ENCODE data around the gene SORCS2. TPM values are rescaled to one million over a fixed set of nuclear protein-coding genes. Genes with fewer than 3 reads are reported as not detected.

The SORCS2 gene
- polyA plus RNA-seq, 3 donors: 0.46 to 0.55 TPM; not detected in 1

DNA sequence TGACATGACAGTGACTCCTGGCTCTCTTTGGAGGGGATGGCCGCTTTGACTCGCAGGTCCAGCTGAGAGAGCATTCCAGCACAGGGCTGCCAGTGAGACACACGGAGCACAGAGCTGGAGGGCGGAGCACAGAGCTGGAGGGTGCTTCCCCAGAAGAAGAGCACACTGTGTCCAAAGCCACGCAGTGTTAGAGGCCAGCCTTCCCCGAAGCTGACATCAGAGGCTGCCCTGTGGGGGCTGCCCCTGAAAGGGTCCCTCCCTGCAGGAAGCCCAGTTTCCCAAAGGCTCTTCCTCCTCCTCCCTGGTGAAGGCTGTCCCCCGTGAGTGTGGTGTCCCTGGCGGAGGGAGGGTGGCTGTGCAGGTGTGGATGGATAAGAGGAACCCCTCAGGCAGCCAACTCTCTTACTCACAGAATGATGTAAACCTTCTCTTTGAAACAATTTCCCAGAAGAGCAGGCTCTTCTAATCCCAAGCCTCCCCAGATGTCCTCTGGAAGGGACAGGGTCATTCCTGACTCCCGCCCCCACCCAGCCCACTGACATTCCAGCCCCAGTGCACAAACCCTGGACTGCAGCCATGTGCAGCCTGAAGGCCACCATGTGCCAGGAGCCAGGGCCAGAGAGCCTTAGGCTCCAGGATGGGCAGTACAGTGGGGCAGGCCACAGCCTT is 189.0 kb downstream of the SORCS2 start:
- Mint-ChIP-seq H3K4me3 (no peak overlapping the region), H3K36me3 (no peaks in the 10 kb centered on the region), H3K9me3 (peaks cover 6 to 26% (median 16%) of the 10 kb centered on the region in 7 donors), H3K4me1 (no peaks in the 10 kb centered on the region), H3K27me3 (ENCODE audit: low read depth in 3 of 3) (peaks cover 14 to 19% (median 18%) of the 10 kb centered on the region in 3 donors), H3K27ac (peak overlapping the region in 1 of 7 donors; percentile 40)
- no peaks in the 10 kb centered on the region for H3K4me1 ChIP-seq (ENCODE audit: control insufficient read depth in 1 of 2, insufficient read depth in 2 of 2, low read length in 2 of 2)
- peaks cover 0 to 9% of the 10 kb centered on the region in 2 donors for H3K27me3 ChIP-seq (ENCODE audit: control insufficient read depth in 2 of 2, insufficient read depth in 2 of 2, low read length in 2 of 2)
- no peaks in the 10 kb centered on the region for H3K36me3 ChIP-seq (replicated peaks in 1 of 2; ENCODE audit: control insufficient read depth in 1 of 2, insufficient read depth in 2 of 2, low read length in 2 of 2)
- peaks cover 15 to 18% of the 10 kb centered on the region in 2 donors for H3K9me3 ChIP-seq (replicated peaks in 1 of 2; ENCODE audit: control insufficient read depth in 1 of 2, insufficient read depth in 1 of 2, low read length in 2 of 2)
- no peak for DNase-seq
- no peak overlapping the region for H3K27ac ChIP-seq (ENCODE audit: low read depth in 1 of 2, low read length in 2 of 2)
- WGBS (ENCODE audit: insufficient coverage): 85% methylated on average over 6 of the region's 9 CpGs
- H3K79me2 ChIP-seq (ENCODE audit: insufficient read depth, low read length): no peaks in the 10 kb centered on the region
- H3K4me3 ChIP-seq (replicated peaks in 1 of 3; ENCODE audit: low read depth in 2 of 3, low read length in 3 of 3): no peak overlapping the region
- H4K20me1 ChIP-seq (ENCODE audit: insufficient read depth, low read length): no peaks in the 10 kb centered on the region
- no peak overlapping the region for H3K9ac ChIP-seq (ENCODE audit: insufficient read depth, low read length, poor library complexity, severe bottlenecking)
- H3K4me2 ChIP-seq (replicated peaks; ENCODE audit: extremely low read depth, low read length, poor library complexity, severe bottlenecking): no peak overlapping the region
- intact Hi-C loops (cut with micrococcal nuclease): no loop called here
- H2AFZ ChIP-seq (ENCODE audit: insufficient read depth, low read depth, low read length, poor library complexity, severe bottlenecking): no peak overlapping the region
- TF ChIP-seq, protein P1, sequence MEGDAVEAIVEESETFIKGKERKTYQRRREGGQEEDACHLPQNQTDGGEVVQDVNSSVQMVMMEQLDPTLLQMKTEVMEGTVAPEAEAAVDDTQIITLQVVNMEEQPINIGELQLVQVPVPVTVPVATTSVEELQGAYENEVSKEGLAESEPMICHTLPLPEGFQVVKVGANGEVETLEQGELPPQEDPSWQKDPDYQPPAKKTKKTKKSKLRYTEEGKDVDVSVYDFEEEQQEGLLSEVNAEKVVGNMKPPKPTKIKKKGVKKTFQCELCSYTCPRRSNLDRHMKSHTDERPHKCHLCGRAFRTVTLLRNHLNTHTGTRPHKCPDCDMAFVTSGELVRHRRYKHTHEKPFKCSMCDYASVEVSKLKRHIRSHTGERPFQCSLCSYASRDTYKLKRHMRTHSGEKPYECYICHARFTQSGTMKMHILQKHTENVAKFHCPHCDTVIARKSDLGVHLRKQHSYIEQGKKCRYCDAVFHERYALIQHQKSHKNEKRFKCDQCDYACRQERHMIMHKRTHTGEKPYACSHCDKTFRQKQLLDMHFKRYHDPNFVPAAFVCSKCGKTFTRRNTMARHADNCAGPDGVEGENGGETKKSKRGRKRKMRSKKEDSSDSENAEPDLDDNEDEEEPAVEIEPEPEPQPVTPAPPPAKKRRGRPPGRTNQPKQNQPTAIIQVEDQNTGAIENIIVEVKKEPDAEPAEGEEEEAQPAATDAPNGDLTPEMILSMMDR (IDR thresholded peaks at IDR 0.05): no peak

DNA sequence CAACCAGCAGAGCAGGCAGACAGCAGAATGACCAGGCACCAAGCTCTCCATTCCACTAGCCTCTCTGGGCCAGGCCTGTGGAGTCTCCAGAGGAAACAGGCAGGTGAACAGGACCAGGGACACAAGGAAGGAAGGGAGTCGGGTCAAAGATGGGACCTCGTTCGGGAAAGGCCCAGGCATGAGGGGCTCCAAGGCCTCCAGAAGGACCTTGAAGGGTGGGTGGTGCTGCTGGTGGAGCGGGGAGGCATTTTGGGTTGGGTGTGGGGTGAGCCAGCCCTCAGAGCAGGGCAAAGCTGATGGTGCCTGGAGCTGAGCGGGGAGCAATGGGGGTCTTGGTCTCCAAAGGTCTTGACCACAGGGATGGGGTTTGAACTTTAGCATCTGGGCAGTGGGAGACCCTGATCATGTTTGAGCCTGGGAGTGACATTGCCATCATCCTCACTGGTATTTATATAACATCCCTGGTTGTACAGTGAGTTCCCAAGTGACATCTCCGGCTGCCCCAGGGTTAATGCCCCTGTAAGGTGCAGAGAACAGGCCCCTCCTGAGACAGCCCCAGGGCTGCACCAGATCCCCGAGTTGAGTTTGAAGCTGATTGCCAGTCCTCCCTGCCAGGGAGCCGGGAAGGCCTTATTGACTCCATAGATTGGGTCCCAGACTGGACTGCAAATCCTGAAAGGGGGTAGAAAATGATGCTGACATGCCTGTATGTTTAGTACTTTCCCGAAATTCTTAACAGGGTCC is 189.7 kb downstream of the SORCS2 start:
- H3K27me3 Mint-ChIP-seq (ENCODE audit: low read depth in 3 of 3): peaks cover 11 to 16% (median 13%) of the 10 kb centered on the region in 3 donors
- no peak overlapping the region for H3K4me2 ChIP-seq (replicated peaks; ENCODE audit: extremely low read depth, low read length, poor library complexity, severe bottlenecking)
- H3K27ac Mint-ChIP-seq: no peak overlapping the region
- H3K27me3 ChIP-seq (ENCODE audit: control insufficient read depth in 2 of 2, insufficient read depth in 2 of 2, low read length in 2 of 2): peaks cover 0 to 9% of the 10 kb centered on the region in 2 donors
- no peaks in the 10 kb centered on the region for H3K4me1 Mint-ChIP-seq
- intact Hi-C loops (cut with micrococcal nuclease): no loop called here
- H3K36me3 ChIP-seq (replicated peaks in 1 of 2; ENCODE audit: control insufficient read depth in 1 of 2, insufficient read depth in 2 of 2, low read length in 2 of 2): no peaks in the 10 kb centered on the region
- no peak overlapping the region for H3K4me3 ChIP-seq (replicated peaks in 1 of 3; ENCODE audit: low read depth in 2 of 3, low read length in 3 of 3)
- peaks cover 15 to 18% of the 10 kb centered on the region in 2 donors for H3K9me3 ChIP-seq (replicated peaks in 1 of 2; ENCODE audit: control insufficient read depth in 1 of 2, insufficient read depth in 1 of 2, low read length in 2 of 2)
- no peak for DNase-seq
- H2AFZ ChIP-seq (ENCODE audit: insufficient read depth, low read depth, low read length, poor library complexity, severe bottlenecking): no peak overlapping the region
- no peak overlapping the region for H3K4me3 Mint-ChIP-seq
- no peaks in the 10 kb centered on the region for H3K79me2 ChIP-seq (ENCODE audit: insufficient read depth, low read length)
- H3K9ac ChIP-seq (ENCODE audit: insufficient read depth, low read length, poor library complexity, severe bottlenecking): no peak overlapping the region
- no peaks in the 10 kb centered on the region for H3K36me3 Mint-ChIP-seq
- H3K4me1 ChIP-seq (ENCODE audit: control insufficient read depth in 1 of 2, insufficient read depth in 2 of 2, low read length in 2 of 2): no peaks in the 10 kb centered on the region
- TF ChIP-seq, protein P1 (IDR thresholded peaks at IDR 0.05): no peak
- no peak overlapping the region for H3K27ac ChIP-seq (ENCODE audit: low read depth in 1 of 2, low read length in 2 of 2)
- 82% methylated on average over 9 of the region's 9 CpGs for WGBS (ENCODE audit: insufficient coverage)
- H3K9me3 Mint-ChIP-seq: peaks cover 6 to 23% (median 15%) of the 10 kb centered on the region in 7 donors
- no peaks in the 10 kb centered on the region for H4K20me1 ChIP-seq (ENCODE audit: insufficient read depth, low read length)

Measured in CD14-positive monocyte (primary cell).